ENCODE measurements around the gene USP7.
"Not testable (repeated sequence)": the region's sequence is repeated elsewhere in the genome, so short reads cannot be mapped to it uniquely, and the experiment has no call there.

USP7 gene

DNA sequence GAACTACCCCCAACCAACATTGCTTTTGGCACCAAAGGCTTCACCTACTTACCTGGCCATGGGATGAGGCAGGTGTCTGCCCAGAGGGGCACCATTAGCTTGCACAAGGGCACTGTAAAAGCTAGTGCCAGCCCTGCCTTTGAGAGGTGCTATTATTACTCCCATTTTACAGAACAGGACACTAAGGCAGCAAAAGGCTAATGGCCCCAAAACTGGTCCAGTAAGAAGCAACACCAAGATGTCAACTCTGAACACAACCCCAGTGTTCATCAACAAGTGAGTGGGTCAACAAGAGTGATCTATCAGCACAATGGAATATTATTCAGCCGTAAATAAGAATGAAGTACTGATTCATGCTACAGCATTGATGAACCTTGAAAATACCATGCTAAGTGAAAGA lies 7.7 kb upstream of the USP7 start:
- no peak for DNase-seq

DNA sequence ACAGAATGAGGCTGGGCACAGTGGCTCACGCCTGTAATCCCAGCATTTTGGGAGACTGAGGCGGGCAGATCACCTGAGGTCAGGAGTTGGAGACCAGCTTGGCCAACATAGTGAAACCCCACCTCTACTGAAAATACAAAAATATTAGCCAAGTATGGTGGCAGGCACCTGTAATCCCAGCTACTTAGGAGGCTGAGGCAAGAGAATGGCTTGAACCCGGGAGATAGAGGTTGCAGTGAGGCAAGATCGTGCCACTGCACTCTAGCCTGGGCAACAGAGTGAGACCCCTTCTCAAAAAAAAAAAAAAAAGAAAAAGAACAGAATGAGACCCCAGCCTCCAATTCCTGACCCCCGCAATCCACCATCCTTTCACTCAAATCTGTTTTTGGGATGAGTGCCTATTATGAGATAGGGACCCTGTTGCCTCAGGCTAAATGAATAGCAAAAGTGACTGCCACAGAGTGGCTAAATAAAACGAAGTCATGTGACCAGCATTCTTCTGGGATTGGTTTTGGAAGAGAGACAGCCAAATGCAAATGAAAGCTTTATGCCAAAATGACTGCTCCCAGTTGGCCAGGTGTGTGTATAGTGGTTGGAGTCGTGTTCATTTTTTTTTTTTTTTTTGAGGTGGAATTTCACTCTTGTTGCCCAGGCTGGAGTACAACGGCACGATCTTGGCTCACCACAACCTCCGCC lies 5.6 kb upstream of the USP7 start:
- DNase-seq: not testable (repeated sequence)

DNA sequence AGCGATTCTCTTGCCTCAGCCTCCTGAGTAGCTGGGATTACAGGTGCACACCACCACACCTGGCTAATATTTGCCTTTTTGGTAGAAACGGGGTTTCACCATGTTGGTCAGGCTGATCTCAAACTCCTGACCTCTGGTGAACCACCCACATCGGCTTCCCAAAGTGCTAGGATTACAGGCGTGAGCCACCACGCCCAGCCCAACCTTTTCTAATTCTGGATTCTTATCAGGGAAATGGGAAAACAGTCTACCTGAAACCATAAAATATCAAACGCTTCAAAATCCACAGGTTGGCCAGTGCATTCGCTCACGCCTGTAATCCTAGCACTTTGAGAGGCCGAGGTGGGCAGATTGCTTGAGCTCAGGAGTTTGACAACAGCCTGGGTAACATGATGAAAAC lies 4.3 kb upstream of the USP7 start:
- not testable (repeated sequence) for DNase-seq

DNA sequence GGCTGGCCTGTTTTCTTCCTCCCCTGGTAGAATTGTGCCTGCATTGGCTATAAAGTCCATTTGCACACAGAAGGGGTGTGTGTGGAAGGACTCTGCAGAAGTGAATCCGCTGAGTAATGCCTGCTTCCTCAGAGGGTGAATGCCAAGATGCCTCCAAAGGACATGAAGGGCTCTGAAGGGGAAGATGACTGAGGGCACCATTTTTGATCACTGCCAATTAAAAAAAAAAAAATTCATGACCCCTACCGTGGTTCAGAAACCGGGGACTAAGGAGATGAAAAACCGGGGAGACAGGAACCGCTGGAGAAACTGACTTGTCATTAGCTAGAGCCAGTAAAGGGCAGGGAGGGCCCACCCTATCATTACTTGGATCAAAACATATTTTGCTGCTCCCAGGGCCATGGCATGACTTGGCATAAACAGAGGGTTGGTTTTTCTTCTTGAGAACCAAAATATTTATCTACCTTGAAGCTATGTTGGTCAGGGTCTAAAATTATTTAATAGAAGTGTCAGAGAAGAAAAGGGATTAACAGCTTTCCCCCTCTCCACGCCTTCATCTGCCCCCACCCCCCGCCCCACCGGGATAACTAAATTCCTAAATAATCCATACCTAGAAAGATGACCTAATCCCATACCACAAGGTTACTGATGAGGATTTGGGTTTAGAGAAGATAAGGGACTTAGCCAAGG lies 3.6 kb upstream of the USP7 start:
- DNase-seq: peak; percentile 25

DNA sequence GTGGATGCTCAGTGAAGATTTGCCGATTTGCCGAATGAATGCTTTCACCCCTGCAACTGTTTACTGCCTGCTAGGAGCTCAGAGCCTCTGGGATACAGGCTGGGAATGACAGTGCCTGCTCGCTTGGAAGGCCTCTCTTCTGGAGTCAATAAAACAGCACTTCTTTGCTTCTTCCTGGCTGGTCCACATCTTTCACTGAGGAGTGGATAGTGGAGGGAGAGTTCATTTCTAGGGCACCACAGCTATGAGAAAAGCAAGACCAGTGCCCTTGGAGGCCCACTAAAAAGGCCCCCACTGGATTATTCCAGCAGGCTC lies 3.1 kb upstream of the USP7 start:
- no peak for DNase-seq

DNA sequence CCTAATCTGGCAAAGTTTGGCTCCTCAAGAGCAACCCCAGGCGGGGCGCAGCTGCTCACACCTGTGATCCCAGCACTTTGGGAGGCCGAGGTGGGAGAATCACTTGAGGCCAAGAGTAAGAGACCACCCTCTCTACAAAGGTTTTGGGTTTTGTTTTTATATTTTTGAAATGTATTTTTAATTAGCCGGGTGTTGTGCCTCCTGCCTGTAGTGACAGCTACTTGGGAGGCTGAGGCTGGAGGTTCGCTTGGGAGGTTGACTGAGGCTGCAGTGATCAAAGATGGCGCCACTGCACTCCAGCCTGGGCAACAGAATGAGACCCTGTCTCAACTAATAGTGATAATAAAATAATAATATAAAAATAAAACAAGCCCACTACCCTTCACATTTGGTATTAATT lies 756 bp upstream of the USP7 start:
- DNase-seq: no peak

DNA sequence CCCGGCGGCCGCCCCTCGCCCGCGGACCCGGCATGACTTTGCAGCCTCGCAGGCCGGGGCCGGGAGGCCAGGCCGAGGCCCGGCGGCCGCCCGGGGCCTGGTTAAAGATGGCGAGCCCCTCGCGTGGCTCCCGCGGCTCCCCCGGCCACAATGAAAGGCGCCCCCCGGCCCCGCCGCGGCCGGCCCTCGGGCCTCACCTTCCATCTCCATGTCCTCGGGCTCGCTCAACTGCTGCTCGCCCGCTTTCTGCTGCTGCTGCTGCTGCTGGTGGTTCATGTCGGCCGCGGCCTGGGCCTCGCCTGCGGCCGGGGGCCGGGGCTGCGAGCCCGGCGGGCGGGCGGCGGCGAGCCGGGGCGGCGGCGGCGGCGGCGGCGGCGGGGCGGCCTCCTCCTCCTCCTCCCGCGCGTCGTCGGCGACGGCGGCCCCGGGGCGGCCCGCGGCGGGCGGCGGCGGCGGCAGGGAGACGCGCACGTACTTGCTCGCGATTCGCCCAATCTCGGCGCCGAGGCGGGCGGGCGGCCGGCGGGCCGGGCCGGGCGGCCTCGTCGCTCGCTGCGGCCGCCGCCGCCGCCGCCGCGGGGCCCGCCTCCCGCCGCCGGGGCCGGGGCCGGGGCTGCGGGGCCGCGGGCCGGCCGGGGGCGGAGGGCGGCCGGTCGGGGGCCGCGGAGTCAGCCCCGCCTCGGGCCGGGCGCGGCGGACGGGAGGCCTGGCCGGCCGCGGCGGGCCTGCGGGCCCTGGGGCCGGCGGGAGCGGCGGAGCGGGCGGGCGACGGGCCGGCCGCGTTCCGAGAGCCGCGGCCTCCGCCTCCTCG lies 491 bp downstream of the USP7 start:
- no peak for DNase-seq

DNA sequence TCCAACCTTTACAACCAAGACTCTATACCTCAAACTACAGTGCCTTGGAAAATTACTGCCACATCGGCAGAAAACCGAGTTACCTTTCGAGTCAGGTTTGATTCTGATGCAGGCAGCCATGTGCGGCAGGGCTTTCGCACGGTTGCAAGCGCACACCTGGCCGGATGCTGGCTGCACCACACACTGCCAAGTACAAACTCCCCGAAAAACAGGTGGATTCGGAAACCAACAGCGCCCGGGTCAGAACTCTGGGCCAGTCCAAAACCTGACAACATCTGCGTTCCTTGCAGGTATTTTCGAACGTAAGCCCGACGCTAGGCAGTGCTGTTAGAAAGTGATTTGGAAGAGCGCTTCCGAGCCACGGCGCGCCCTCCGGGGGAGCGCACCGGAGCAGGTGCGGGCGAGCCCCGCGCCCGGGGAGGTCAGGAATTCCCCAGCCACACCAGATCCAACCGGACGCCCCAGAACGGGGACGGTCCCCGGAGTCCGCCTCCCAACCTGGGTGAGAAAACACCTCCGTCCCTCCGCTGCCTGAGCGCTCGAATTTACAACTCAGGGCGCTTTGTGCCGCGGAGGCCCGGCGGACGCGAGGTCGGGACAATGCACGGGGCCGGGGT lies 1.2 kb downstream of the USP7 start:
- no peak for DNase-seq

DNA sequence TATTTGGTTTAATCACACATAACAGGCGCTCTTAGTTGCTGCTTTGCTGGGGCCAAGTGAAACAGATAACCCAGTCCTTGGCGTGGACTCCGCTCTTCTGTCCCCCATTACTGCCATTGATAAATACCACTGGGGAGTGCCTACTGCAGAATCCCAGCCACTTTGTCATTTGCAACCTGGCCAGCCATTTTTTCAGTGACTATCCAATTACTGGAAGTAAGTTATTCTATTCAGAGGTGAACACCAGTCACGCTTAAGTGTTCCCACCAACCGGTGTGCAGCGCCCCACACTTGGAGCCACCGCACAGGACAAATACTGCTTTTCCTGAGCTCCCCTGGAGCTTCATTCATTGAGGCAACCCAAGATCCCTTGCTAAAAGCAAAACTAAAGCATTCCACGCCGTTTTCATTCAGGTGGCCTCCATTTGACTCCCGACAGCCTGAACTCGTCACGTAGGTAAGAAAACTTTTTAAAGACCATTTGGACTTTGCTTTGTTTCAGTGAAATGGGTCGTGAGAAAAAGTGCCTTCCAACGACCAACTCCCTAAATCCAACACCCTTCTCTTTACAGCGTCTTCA lies 1.8 kb downstream of the USP7 start:
- DNase-seq: no peak

DNA sequence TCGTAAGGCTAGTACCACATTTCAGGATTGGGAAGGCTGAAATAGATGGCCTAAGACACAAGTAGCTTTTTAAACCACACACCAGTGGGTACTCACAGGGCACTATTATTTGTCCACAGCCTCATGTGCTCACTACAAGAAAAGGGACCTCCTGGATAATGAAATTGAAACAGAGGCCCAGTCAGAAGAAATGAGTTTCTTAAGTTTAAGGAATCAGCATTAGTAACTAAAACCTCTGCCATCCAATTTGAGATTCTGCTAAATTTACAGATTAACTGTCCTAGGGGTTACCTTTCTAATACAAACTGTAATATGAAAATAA lies 3.0 kb downstream of the USP7 start:
- DNase-seq: no peak

DNA sequence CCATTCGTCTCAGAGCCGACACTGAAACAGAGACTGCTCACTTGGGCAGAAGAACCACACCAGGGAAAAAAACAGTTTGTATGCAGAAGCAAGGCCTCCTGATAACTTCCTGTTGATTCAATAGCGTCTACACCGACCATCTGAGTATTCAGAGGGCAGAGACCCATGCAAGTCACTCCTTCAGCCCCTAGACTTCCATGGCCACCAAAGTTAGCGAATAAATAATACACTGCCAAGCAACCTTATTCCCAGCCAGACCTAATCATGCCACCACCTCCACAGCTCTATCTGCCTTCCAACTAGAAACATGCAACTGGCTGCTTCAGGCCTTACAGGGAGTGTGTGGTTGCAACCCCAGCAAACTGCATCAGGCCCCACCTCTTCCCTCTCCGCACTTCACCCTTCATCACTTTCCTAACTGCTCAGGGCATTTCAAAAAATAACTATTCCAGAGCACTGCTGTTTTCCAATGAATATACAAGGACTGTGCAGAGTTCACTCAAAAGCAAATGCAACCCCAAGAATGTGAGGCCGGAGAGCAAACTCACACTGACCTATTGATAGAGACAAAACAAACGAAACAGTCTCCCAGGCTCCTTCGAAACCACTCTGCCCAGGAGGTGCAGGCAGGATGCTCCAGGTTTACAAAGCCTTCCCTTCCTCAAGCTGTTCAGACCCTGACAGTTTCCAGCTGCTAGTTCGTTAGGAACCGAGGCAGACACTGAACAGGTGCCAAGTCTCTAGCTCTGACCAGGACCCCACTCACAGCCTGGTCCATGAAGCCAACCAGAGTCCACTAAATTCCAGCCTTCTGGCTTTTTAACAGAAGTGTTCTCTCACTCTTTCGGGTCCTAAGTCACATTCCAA lies 3.6 kb downstream of the USP7 start:
- peak; percentile 7 for DNase-seq

DNA sequence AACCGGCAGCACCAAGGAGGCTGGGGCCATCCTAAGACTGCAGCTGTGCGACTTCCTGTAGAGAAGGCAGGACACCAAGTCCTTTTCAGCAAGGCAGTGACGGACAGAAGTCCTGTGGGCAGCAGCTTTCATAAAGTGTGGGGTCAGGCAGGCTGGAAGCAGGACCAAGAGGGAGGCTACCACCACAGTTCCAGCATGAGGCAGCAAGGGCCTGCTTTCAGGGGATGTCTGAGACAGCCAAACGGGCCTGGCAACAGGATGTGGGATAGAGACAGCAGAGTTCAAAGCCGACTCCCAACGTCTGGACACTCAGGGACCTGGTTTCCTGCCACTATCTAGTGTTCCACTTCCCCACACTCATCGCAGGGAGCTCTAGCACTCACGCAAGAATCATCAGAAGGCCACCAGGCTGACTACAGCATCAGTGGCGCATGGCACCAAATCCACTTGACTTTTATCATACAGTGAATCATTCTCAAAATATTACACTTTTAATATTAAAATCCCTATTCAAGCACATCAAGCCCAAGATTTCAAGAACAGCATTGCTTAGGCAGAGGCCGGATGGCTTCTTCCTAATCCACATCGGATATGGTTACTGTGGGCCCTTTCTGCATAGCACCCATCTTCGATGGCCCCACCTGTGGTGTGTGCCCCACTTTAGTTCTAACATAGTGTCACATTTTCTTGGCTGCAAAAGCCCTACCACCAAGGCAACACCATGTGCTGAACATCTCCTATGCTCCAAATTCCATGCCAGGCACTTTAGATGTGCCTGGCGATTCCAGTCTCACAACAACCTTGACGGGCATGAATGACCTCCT lies 5.2 kb downstream of the USP7 start:
- no peak for DNase-seq

DNA sequence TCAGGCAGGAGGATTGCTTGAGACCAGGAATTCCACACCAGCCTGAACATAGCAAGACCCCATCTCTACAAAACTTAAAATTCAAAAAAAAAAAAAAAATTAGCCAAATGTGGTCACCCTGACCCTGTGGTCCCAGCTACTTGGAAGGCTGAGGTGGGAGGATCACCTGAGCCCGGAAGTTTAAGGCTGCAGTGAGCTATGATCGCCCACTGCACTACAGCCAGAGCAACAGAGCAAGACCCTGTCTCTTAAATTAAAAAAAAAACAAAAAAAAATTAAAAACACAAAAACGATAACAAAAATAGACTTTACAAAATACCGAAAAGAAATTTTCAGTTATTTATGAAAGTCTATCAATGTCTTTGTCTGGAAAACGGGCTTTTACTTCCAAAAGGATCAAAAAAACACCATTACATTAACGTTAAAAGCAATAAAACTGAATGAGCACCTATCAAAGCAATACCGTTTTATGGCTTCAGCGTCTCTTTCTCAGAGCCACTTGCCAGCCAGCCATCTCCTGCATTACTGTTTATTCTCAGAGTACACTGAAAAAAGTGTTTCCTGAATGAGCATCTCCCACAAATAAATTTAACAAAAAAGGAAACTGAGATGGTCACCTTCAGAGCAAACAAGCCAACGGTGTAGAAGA lies 6.1 kb downstream of the USP7 start:
- DNase-seq: no peak

DNA sequence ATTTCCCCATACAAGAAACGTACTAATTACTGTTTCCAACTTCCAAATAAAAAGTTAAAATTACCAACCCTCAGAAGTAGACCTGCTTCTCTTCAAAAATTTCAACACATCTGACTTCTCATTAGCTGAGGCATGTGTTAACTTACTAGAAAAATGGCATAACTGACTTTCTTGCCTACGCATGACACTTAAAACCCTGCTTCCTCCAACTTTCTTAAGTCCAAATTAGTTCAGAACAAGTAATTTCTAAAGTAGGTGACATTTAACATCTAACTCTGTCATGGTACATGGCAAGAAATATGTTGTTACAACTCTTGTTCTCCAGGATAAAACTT lies 6.7 kb downstream of the USP7 start:
- DNase-seq: no peak

DNA sequence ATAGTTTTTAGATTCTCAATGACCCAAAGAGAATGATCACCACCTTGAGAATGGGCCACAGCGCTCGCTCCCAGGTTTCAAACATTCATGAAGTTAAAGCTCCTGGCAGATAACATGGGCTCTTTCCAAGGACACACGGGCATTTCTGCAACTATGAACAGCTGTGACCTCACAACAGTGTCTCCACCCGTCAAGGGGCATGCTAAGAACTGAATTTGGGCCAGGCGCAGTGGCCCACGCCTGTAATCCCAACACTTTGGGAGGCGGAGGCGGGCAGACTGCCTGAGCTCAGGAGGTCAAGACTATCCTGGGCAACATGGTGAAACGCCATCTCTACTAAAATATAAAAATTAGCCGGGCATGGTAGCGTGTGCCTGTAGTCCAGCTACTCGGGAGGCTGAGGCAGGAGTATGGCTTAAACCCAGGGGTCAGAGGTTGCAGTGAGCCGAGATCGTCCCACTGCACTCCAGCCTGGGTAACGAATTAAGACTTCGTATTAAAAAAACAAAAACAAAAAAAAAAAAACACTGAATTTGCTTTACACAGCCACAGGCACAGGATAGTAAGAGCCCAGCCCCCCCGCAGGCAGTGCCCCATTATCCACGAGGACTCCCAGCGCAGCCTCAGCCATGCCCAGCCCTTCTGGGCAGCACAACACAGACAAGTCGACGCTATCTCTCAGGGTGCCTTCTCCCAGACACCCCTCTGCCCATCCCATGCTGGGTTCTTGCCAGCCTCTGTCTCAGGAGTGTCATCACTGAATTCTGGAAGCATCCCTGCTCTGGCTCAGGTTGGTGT lies 7.2 kb downstream of the USP7 start:
- DNase-seq: no peak

DNA sequence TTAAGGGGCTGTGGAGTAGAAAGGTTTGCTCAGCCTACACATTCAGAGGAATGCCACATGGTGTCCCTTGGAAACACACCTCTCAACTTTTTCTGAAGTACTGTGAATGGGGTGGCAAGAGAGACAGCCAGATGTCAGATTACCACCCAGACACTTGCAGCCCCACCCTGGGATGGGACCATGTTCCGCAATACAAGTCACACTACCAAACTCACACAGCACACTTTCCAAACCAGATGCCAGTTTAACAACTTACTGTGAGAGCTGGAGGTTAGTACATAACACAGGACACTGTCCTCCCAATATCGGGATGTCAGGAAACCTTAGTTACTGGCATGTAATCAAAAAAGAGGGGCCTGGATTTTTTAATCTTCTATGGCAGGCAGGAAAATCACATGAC lies 7.9 kb downstream of the USP7 start:
- no peak for DNase-seq

DNA sequence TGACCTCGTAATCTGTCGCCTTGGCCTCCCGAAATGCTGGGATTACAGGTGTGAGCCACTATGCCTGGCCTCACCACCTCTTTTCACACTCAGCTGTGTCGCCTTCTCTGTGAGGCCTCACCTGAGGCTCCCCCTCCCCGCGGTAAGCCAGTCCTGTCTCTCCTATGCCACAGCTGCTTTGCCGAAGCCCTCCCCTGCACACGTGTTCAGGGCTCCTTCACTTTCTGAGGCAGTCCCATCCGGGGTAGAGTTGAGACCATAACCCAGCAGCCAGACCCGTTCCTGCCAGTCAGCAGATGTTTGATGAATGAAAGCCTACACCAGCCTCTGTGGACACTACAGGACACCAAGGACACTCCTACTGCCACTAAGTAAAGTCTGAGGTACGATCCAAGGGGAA lies 10.6 kb downstream of the USP7 start:
- DNase-seq: no peak

DNA sequence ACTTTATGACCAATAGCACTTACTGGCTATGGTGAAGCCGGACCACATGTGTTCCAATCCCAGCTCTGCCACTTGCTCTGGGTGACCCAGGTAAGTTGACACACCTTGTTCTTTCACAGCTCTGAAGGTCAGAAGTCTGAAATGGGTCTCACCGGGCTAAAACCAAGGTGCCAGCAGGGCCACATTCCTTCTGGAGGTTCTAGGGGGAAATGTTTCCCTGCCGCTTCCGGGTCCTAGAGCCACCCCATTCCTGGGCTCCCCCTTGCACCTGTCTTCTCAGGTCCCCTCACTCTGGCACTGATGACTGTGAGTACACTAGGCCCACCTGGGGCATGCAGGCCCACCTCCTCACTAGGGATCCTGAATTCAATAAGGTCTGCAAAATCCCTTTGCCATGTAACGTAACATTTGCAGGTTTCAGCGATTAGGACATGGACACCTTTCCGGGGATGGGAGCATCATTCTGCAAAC lies 11.4 kb downstream of the USP7 start:
- no peak for DNase-seq

DNA sequence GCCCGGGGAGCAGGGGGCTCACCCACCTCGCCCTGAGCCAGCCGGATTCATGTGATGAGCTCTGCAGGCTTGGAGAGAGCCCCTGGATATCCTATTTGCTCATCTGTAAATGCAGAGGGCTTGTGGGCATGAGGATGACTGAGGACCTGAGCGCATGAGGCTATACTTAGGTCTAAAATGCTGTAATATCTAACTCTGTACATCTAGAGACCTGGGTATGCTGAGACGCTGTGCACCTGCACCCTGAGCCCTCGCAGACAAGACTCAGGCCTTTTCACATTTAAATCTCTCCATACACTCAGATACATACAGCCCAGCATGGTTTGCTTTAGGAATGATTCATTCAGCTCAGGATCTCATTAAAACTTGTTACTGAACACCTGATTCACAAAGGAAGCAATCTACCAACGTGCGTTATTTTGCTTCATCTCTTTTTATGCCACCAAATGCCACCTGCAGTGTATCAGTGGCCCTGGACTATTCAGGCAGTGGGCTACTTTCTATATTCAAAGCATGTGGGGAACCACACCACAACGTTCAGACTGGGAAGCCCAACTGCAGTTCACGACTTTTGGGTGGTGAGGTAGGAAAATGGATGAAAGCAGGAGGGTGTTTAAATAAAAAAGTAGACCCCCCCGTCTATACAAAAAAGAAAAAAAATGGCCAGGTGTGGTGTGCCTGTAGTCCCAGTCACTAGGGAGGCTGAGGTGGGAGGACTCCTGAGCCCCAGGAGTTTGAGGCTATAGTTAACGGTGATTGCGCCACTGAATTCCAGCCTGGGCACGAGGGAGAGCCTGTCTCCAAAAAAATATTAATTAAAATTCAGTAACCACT lies 12.0 kb downstream of the USP7 start:
- no peak for DNase-seq
